Omental fat pad (tissue), 4 donors: ENCODE data around the gene TMEM151B. TPM values are rescaled to one million over a fixed set of nuclear protein-coding genes. Genes with fewer than 3 reads are reported as not detected.

ENCODE experiments used
- ATAC-seq: fragments of 150-250 bp; one replicate; pipeline ENCODE4 v1.9.1; 2016; ENCODE audit warnings: mild to moderate bottlenecking, moderate library complexity; ENCODE audit not compliant: low FRiP score
- DNase-seq: peaks from one replicate; pipeline ENCODE4 v3.0.0-alpha.2; 2019; ENCODE audit warnings: low spot score
- total RNA-seq, 4 donors: library from RNA; depleted of rRNA; stranded (reverse); fragments of >200 nt; gene quantifications; one replicate each; pipeline ENCODE4 v1.1.0, GENCODE V29; 2016
- TF ChIP-seq, protein P1 (sequence below), 3 donors: fragments of 450-650 bp; IDR thresholded peaks; one replicate each; pipeline ENCODE4 v1.5.1; 2016 to 2017; ENCODE audit warnings: antibody characterized with exemption in 3 of 3, mild to moderate bottlenecking in 3 of 3, moderate library complexity in 2 of 3

TMEM151B gene
- total RNA-seq, 4 donors from 2014 or later, result 0.19 TPM; not detected in 3

DNA sequence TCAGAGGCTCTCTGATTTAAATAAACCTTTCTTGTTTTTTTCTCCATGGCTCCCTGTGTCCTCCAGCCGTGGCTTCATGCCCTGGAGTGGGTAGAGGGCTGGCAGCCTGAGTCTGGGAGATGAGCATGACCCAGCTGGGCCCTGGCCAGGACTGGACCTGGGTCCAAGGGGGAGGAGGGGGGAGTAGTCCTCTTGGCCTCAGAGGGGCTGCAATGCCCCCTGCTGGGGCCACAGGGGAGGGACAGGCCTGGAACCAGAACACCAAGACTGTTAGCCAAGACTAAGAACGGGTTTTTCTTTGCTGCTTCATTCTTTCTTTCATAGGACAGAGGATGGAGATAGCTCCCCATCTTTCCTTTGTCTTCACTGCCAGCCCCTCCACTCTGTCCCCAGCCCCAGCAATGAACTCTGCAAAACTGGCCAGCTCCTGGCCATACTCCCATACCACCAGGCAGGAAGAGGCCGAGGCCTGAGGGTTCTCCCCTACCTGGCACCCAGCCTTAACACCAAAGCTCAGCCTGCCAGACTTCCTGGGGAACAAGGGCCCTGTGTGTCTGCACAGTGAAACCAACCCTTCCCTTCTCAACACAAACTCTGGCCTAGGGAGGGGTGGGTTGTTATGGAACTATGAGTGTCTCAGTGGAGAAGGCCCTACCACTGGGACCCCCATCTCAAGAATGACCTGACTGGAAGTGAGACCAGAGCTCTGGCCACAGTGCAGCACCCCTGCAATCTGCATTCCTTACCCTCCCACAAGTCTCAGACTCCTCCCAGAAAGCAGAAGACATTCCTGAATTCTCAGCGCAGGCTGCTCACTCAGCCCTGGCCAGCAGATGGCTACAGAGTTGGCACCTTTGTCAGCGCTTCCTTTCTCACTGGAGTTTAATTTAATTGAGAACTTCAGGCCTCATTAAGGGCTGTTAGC is 35.9 kb upstream of the TMEM151B start:
- DNase-seq (no peak), ATAC-seq (peak; percentile 63)
- TF ChIP-seq, protein P1, sequence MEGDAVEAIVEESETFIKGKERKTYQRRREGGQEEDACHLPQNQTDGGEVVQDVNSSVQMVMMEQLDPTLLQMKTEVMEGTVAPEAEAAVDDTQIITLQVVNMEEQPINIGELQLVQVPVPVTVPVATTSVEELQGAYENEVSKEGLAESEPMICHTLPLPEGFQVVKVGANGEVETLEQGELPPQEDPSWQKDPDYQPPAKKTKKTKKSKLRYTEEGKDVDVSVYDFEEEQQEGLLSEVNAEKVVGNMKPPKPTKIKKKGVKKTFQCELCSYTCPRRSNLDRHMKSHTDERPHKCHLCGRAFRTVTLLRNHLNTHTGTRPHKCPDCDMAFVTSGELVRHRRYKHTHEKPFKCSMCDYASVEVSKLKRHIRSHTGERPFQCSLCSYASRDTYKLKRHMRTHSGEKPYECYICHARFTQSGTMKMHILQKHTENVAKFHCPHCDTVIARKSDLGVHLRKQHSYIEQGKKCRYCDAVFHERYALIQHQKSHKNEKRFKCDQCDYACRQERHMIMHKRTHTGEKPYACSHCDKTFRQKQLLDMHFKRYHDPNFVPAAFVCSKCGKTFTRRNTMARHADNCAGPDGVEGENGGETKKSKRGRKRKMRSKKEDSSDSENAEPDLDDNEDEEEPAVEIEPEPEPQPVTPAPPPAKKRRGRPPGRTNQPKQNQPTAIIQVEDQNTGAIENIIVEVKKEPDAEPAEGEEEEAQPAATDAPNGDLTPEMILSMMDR (IDR thresholded peaks at IDR 0.05), result peak in 1 of 3 donors; percentile 45

DNA sequence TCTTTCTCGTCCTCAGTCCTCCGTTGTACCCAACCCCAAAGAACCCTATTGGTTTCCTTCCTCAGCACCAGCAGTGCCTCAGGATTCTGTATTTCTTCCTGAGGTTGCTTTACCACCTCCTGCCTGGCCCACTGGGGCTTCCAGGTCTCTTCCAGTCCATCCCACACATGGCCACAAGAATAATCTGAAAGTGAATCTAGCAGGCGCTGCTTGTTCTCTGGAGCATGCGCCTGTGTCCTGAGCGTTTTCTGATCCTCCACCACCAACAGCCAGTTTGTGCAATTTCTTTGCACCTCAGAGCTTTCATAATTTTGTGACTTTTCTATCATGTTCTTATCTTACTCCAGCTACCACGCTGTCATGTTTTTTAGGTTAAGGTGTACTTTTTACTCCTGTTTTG is 35.0 kb upstream of the TMEM151B start:
- TF ChIP-seq, protein P1 (IDR thresholded peaks at IDR 0.05), result no peak
- ATAC-seq, result no peak
- DNase-seq, result no peak

DNA sequence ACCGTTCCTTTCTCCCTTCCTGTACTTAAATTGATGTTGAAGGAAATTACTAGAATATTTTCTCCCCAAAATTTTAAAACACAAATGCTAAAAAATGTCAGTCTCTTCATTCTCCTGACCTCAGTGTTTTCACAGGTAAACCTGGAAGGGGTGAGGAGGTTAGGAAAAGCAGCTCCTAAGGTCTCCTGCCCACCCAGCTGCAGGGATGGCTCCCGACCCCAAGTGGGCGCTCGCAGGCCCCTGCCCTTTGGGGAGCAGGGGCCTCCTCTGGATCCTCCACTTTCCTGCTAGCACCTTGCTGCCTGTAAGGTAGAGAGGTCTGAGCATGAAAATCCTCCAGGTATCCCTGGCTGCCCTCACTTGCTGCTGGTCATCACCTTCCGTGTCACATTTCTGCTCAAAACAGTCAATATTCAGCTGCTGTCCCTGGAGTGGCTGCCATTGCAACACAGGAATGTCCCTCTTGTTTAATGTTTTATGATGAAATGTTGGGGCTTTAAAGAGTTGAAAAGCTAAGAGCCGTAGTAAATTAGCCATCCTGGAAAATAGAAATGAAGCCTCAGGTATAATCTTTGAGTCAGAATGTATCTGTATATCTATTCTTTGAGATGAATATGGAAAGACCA is 34.2 kb upstream of the TMEM151B start:
- ATAC-seq (no peak), DNase-seq (no peak)
- TF ChIP-seq, protein P1 (IDR thresholded peaks at IDR 0.05), result no peak

DNA sequence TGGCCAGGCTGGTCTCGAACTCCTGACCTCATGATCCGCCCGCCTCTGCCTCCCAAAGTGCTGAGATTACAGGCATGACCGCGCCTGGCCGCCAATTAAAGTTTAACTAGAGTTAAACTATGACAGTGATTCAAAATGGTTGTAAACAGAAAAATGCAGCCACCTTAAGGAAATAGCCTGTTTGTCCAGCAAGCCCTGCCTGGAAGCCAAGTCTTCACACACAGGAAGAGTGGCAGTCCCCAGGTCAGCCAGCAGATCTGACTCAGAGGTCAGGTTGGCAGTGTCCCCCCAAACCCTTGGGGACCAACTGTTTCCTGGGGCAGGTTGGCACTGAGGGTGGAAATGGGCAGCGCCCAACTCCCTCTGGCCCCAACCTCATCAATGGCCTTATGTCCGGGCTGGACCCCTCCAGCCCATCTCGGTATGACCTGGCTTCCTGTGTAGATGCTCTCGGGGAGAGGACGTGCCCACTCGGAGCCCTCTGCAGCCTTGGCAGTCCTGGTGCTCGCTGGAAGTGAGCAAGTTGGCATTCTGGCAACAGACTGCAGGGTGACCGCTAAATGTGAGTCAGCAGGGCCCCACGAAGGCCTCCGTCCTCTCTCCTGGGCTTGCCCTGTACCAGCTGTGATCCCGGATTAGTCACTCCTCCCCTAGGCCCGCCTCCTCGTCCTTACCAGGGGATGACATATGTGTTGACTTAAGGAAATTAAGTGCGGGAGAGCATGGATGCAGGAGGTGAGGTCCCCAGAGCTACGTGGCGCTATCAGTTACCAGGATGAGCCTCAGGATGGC is 33.0 kb upstream of the TMEM151B start:
- peak; percentile 87 for DNase-seq
- ATAC-seq, result peak; percentile 93
- TF ChIP-seq, protein P1 (IDR thresholded peaks at IDR 0.05), result no peak

DNA sequence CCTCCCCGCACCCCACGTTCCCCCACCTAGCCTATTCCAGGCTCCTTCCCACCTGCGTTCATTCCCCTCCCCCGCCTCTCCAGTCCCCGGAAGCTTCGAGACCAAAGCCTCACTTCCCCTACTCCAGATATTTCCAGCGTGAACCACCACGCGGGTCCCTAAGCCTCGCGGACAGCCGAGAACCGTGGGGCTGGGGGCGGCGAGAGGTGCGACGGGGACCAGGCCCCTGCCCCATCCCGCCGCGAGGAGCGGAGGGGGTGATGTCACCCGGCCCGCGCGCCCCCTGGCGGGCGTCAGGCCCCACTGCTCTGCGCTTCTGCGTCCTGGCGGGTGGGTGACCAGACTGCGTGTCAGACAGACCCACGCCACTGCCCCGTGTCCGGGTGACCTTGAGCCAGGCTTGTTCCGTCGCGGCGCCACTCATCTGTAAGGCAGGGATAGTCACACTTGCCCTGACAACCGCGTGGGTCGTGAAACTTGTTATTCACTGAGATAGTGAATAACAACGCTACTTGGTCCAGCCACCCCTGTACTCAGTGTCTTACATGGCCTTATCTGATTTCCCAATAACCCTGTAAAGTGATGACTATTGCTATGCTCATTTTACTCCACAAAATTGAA is 32.3 kb upstream of the TMEM151B start:
- peak; percentile 82 for ATAC-seq
- TF ChIP-seq, protein P1 (IDR thresholded peaks at IDR 0.05), result peak in 2 of 3 donors; percentile 76 to 99

DNA sequence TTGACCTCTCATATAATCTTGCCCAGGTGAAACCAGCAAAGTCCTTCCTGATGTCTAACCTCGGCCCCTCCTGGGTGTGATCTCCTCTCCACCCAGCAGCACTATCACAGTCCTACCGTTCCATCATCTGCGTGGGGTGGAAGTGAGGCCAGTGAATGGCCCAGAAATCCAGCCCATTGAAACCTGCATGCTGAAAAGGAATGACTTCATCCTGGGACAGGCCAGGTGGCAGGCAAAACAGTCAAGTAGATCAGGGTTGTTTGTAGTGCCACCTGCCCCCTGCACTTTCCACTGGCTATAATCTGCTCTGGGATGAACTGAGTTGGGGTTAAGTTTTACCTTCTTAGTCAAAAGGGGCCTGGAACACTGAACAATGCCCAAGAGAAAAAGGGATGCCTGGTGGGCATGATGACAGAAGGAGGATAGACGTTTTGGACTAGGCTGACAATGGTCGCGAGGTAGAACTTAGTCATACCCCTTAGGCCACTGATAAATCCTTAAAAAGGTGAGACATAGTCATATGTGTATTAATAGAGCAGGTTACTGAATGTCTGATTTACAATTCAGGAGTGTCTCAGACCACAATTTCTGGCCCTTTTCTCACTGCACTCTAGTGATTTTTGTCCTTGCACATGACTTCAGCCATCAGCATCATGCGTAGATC is 31.4 kb upstream of the TMEM151B start:
- TF ChIP-seq, protein P1 (IDR thresholded peaks at IDR 0.05), result no peak
- ATAC-seq (no peak), DNase-seq (no peak)

More for the DNA sequence above, 32.3 kb upstream of the TMEM151B start:
- DNase-seq, result peak; percentile 77
